Ovary (tissue), 9 donors: ENCODE measurements around the gene TEX44. TPM values are rescaled to one million over a fixed set of nuclear protein-coding genes. Genes with fewer than 3 reads are reported as not detected.

Source experiments
- DNase-seq, 5 donors: peaks; one replicate each; pipeline ENCODE4 v3.0.0-alpha.2; 2019 to 2020
- H3K27ac ChIP-seq, 2 donors: fragments of 200-600 bp; one replicate each; pipeline versions ENCODE4 v1.5.1 to v1.8.0; 2019 to 2022
- H3K27me3 ChIP-seq: fragments of 200-600 bp; one replicate; pipeline ENCODE4 v1.8.0; 2022
- H3K36me3 ChIP-seq: fragments of 200-600 bp; sonication (generic); one replicate; pipeline ENCODE4 v1.5.1; 2019
- H3K4me1 ChIP-seq: one replicate; pipeline ENCODE4 v1.8.1; 2013; ENCODE audit warnings: mild to moderate bottlenecking, moderate library complexity; ENCODE audit not compliant: insufficient read depth
- H3K4me3 ChIP-seq: fragments of 200-600 bp; sonication (generic); one replicate; pipeline ENCODE4 v1.5.1; 2017
- H3K9me3 ChIP-seq, 2 donors: fragments of 200-600 bp in 1 of 2; sonication (generic) in 1 of 2; one replicate each; pipeline versions ENCODE4 v1.5.1 to v1.8.1; 2013 to 2019; ENCODE audit warnings: mild to moderate bottlenecking in 1 of 2, moderate library complexity in 1 of 2
- CTCF ChIP-seq, 3 donors: fragments of 450-650 bp in 2 of 3; fragments of 200-600 bp in 1 of 3; IDR thresholded peaks; one replicate each; pipeline versions ENCODE4 v1.5.1 to v1.8.0; 2016 to 2022; ENCODE audit warnings: antibody characterized with exemption in 3 of 3, mild to moderate bottlenecking in 1 of 3
- EP300 ChIP-seq: sonication (generic); formaldehyde crosslinking; IDR thresholded peaks from one replicate; pipeline ENCODE4 v1.6.1; 2017; ENCODE audit warnings: antibody characterized with exemption
- POLR2A ChIP-seq: fragments of 450-650 bp; IDR thresholded peaks from one replicate; pipeline ENCODE4 v1.6.1; 2017; ENCODE audit warnings: antibody characterized with exemption, mild to moderate bottlenecking, moderate library complexity
- WGBS, 3 donors: extraction: QIAGEN DNeasy Blood & Tissue Kit in 1 of 3; methylation state at CpG; one replicate each; pipeline versions ENCODE4 v1.1.5 to v1.1.7; 2013 to 2017; 5-methylcytosine and 5-hydroxymethylcytosine counted together
- intact Hi-C, 4 donors: fragments of 100-400 bp; cut with DNase I; formaldehyde crosslinking; loops; one replicate each; pipeline versions ENCODE4 v1.11.0 to v1.15.1; 2022 to 2023
- polyA plus RNA-seq, 2 donors: library from polyadenylated mRNA; stranded (reverse); fragments of 200-250 nt in 1 of 2; fragments of 350-450 nt in 1 of 2; fragmentation: Illumina TruSeq in 1 of 2; extraction: RNeasy Lipid Tissue Mini Kit (QIAGEN cat#74804) in 1 of 2; gene quantifications; one replicate each; pipeline ENCODE4 v1.2.3, GENCODE V29; 2013 to 2014
- total RNA-seq, 7 donors: library from RNA; depleted of rRNA in 2 of 7; stranded (reverse); fragments of >200 nt in 2 of 7; fragmentation: NEBNext Ultra II Directional in 3 of 7; extraction: Animal tissue kit (Norgen Biotek cat#: 25700) in 3 of 7; gene quantifications; one replicate each; pipeline versions ENCODE4 v1.1.0 to v1.2.4, GENCODE V29; 2016 to 2023
- donor health status: DM: no; HTN: no; CAD: no; lungs with moderate emphysema.
- donor health status: DM: no; HTN: no; CAD: no.
- donor health status: Bipolar disorder and iron deficiency.
- donor health status: DM: yes; HTN: yes; CAD: no.
- donor health status: DM: no; HTN: no; CAD: no.
- donor health status: DM: yes; HTN: yes; CAD: no.

TEX44 gene
- total and polyA plus RNA-seq, 9 donors, result not detected

- no peak for TF ChIP-seq CTCF (IDR thresholded peaks at IDR 0.05)
- no peak for TF ChIP-seq EP300
- DNase-seq, result no peak
Observed at GRCh38 chr2:231606941-231607340, 14.3 kb downstream of the TEX44 start.

GRCh38 chr2:231611273-231612108, 18.8 kb downstream of the TEX44 start:
- Histone ChIP-seq H3K36me3 (no peaks in the 10 kb centered on the region), H3K27ac (no peak overlapping the region), H3K27me3 (no peaks in the 10 kb centered on the region), H3K4me3 (no peak overlapping the region), H3K9me3 (no peaks in the 10 kb centered on the region), H3K4me1 (peaks cover 9% of the 10 kb centered on the region)
- 17 to 26% (median 26%) methylated on average over 9 of the region's 9 CpGs for WGBS, 3 donors
- TF ChIP-seq CTCF (IDR thresholded peaks at IDR 0.05) (peak in 1 of 3 donors; percentile 19), POLR2A (no peak), EP300 (no peak)
- peak in 1 of 5 donors; percentile 55 for DNase-seq
- intact Hi-C loops, result loop anchor here (2.0 to 5.0 kb wide), 7 partner anchors 55 to 171 kb away; partner anchors contain the start of gene PDE6D (in 1 of the 4)

More at GRCh38 chr2:231606941-231607340, 14.3 kb downstream of the TEX44 start:
- 65 to 74% (median 69%) methylated on average over 6 of the region's 6 CpGs for WGBS, 3 donors
- Histone ChIP-seq H3K36me3 (no peaks in the 10 kb centered on the region), H3K4me1 (peaks cover 6% of the 10 kb centered on the region), H3K27me3 (no peaks in the 10 kb centered on the region), H3K9me3 (no peaks in the 10 kb centered on the region), H3K4me3 (no peak overlapping the region), H3K27ac (no peak overlapping the region)
- intact Hi-C loops, result loop anchor here in 1 of 4 donors (10.0 kb wide), 1 partner anchor 92 kb away; no protein-coding TSS in a partner anchor

- WGBS, 3 donors, result 31 to 47% (median 39%) methylated on average over 10 of the region's 10 CpGs
- peaks cover 9% of the 10 kb centered on the region for H3K4me1 ChIP-seq
Observed at GRCh38 chr2:231612109-231612455, 19.4 kb downstream of the TEX44 start.

More at GRCh38 chr2:231612109-231612455, 19.4 kb downstream of the TEX44 start:
- Histone ChIP-seq H3K4me3 (no peak overlapping the region), H3K36me3 (no peaks in the 10 kb centered on the region), H3K27ac (peak overlapping the region; percentile 64 to 99), H3K27me3 (no peaks in the 10 kb centered on the region), H3K9me3 (no peaks in the 10 kb centered on the region)
- intact Hi-C loops, result loop anchor here (2.0 to 5.0 kb wide), 7 partner anchors 55 to 170 kb away; partner anchors contain the start of gene PDE6D (in 1 of the 4)
- DNase-seq, result peak in 3 of 5 donors; percentile 50 to 68 (median 51)
- TF ChIP-seq EP300, result no peak
- no peak for TF ChIP-seq CTCF (IDR thresholded peaks at IDR 0.05)
- no peak for TF ChIP-seq POLR2A
